ENCODE measurements around the gene ZBED2. TPM values are rescaled to one million over a fixed set of nuclear protein-coding genes. Genes with fewer than 3 reads are reported as not detected.
"Not testable (repeated sequence)": the region's sequence is repeated elsewhere in the genome, so short reads cannot be mapped to it uniquely, and the experiment has no call there.

The ZBED2 gene
- total and polyA plus RNA-seq, 4 donors, result not detected

GRCh38 chr3:111571907-111572460 lies 23.2 kb downstream of the ZBED2 start:
- WGBS, 2 donors, result 93 to 95% methylated on average over 6 of the region's 6 CpGs
- Histone ChIP-seq H3K4me1 (ENCODE audit: control insufficient read depth in 1 of 2, insufficient read depth in 2 of 2, low read length in 2 of 2) (no peaks in the 10 kb centered on the region), H3K27me3 (ENCODE audit: control insufficient read depth in 1 of 2, insufficient read depth in 2 of 2, low read length in 1 of 2) (no peaks in the 10 kb centered on the region), H3K4me3 (ENCODE audit: low read length in 2 of 2) (no peak overlapping the region), H3K9me3 (ENCODE audit: control insufficient read depth, low read length) (no peaks in the 10 kb centered on the region), H3K27ac (ENCODE audit: low read depth in 1 of 2, low read length in 2 of 2) (no peak overlapping the region), H3K36me3 (ENCODE audit: control insufficient read depth in 1 of 2, insufficient read depth in 2 of 2, low read length in 1 of 2) (no peaks in the 10 kb centered on the region)
- ATAC-seq (ENCODE audit: low FRiP score) (no peak), DNase-seq (no peak)
- intact Hi-C loops (cut with DNase I), result no loop called here

DNA sequence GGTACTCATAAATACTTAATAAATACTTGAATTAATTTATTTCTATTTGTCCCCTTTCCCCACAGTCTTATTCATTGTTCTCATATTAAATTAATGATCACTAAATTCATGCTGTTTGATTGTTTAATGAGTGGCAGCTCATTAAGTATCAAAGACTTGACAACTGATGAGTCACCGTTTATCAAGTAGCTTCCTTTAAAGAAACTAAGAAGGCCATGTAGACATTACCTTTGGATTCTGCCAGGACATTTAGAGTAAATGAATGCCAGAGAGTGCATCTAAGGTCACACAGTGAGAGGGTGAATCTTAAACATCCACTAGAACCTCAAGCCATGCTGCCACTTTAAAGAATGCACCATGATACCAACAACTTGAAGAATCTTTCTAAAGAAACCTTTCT lies 23.9 kb downstream of the ZBED2 start:
- H3K4me1 ChIP-seq (ENCODE audit: control insufficient read depth in 1 of 2, insufficient read depth in 2 of 2, low read length in 2 of 2), result no peaks in the 10 kb centered on the region
- no peaks in the 10 kb centered on the region for H3K27me3 ChIP-seq (ENCODE audit: control insufficient read depth in 1 of 2, insufficient read depth in 2 of 2, low read length in 1 of 2)
- no peak overlapping the region for H3K4me3 ChIP-seq (ENCODE audit: low read length in 2 of 2)
- no peak for ATAC-seq (ENCODE audit: low FRiP score)
- DNase-seq, result no peak
- no peaks in the 10 kb centered on the region for H3K9me3 ChIP-seq (ENCODE audit: control insufficient read depth, low read length)
- no peaks in the 10 kb centered on the region for H3K36me3 ChIP-seq (ENCODE audit: control insufficient read depth in 1 of 2, insufficient read depth in 2 of 2, low read length in 1 of 2)
- intact Hi-C loops (cut with DNase I), result no loop called here
- WGBS, 2 donors, result 89 to 91% methylated on average over 1 of the region's 1 CpG
- no peak overlapping the region for H3K27ac ChIP-seq (ENCODE audit: low read depth in 1 of 2, low read length in 2 of 2)

- H3K27ac ChIP-seq (ENCODE audit: low read depth in 1 of 2, low read length in 2 of 2), result no peak overlapping the region
- DNase-seq (no peak), ATAC-seq (ENCODE audit: low FRiP score) (no peak)
- H3K9me3 ChIP-seq (ENCODE audit: control insufficient read depth, low read length), result no peaks in the 10 kb centered on the region
- H3K4me3 ChIP-seq (ENCODE audit: low read length in 2 of 2), result no peak overlapping the region
- no peaks in the 10 kb centered on the region for H3K4me1 ChIP-seq (ENCODE audit: control insufficient read depth in 1 of 2, insufficient read depth in 2 of 2, low read length in 2 of 2)
- no peaks in the 10 kb centered on the region for H3K27me3 ChIP-seq (ENCODE audit: control insufficient read depth in 1 of 2, insufficient read depth in 2 of 2, low read length in 1 of 2)
- intact Hi-C loops (cut with DNase I), result no loop called here
- H3K36me3 ChIP-seq (ENCODE audit: control insufficient read depth in 1 of 2, insufficient read depth in 2 of 2, low read length in 1 of 2), result no peaks in the 10 kb centered on the region
- 87 to 92% methylated on average over 12 of the region's 12 CpGs for WGBS, 2 donors
These were observed 24.6 kb downstream of the ZBED2 start for GRCh38 chr3:111570404-111571030.

GRCh38 chr3:111568911-111569310 lies 26.2 kb downstream of the ZBED2 start:
- H3K27me3 ChIP-seq (ENCODE audit: control insufficient read depth in 1 of 2, insufficient read depth in 2 of 2, low read length in 1 of 2), result no peaks in the 10 kb centered on the region
- intact Hi-C loops (cut with DNase I), result no loop called here
- no peak for ATAC-seq (ENCODE audit: low FRiP score)

GRCh38 chr3:111568355-111568754 lies 26.8 kb downstream of the ZBED2 start:
- DNase-seq, result no peak
- no peak for ATAC-seq (ENCODE audit: low FRiP score)
- H3K4me1 ChIP-seq (ENCODE audit: control insufficient read depth in 1 of 2, insufficient read depth in 2 of 2, low read length in 2 of 2), result no peaks in the 10 kb centered on the region
- no peak overlapping the region for H3K27ac ChIP-seq (ENCODE audit: low read depth in 1 of 2, low read length in 2 of 2)
- no peaks in the 10 kb centered on the region for H3K9me3 ChIP-seq (ENCODE audit: control insufficient read depth, low read length)
- 81 to 88% methylated on average over 2 of the region's 2 CpGs for WGBS, 2 donors
- intact Hi-C loops (cut with DNase I), result no loop called here
- no peak overlapping the region for H3K4me3 ChIP-seq (ENCODE audit: low read length in 2 of 2)
- no peaks in the 10 kb centered on the region for H3K27me3 ChIP-seq (ENCODE audit: control insufficient read depth in 1 of 2, insufficient read depth in 2 of 2, low read length in 1 of 2)
- H3K36me3 ChIP-seq (ENCODE audit: control insufficient read depth in 1 of 2, insufficient read depth in 2 of 2, low read length in 1 of 2), result no peaks in the 10 kb centered on the region

More at GRCh38 chr3:111568911-111569310, 26.2 kb downstream of the ZBED2 start:
- no peak for DNase-seq
- Histone ChIP-seq H3K4me1 (ENCODE audit: control insufficient read depth in 1 of 2, insufficient read depth in 2 of 2, low read length in 2 of 2) (no peaks in the 10 kb centered on the region), H3K9me3 (ENCODE audit: control insufficient read depth, low read length) (no peaks in the 10 kb centered on the region), H3K36me3 (ENCODE audit: control insufficient read depth in 1 of 2, insufficient read depth in 2 of 2, low read length in 1 of 2) (no peaks in the 10 kb centered on the region), H3K4me3 (ENCODE audit: low read length in 2 of 2) (no peak overlapping the region), H3K27ac (ENCODE audit: low read depth in 1 of 2, low read length in 2 of 2) (no peak overlapping the region)

GRCh38 chr3:111566844-111567243 lies 28.3 kb downstream of the ZBED2 start:
- ATAC-seq (ENCODE audit: low FRiP score) (no peak), DNase-seq (no peak)
- WGBS, 2 donors, result 80 to 84% methylated on average over 2 of the region's 2 CpGs
- no peak overlapping the region for H3K27ac ChIP-seq (ENCODE audit: low read depth in 1 of 2, low read length in 2 of 2)
- H3K36me3 ChIP-seq (ENCODE audit: control insufficient read depth in 1 of 2, insufficient read depth in 2 of 2, low read length in 1 of 2), result no peaks in the 10 kb centered on the region
- no peak overlapping the region for H3K4me3 ChIP-seq (ENCODE audit: low read length in 2 of 2)
- H3K9me3 ChIP-seq (ENCODE audit: control insufficient read depth, low read length), result no peaks in the 10 kb centered on the region
- H3K27me3 ChIP-seq (ENCODE audit: control insufficient read depth in 1 of 2, insufficient read depth in 2 of 2, low read length in 1 of 2), result no peaks in the 10 kb centered on the region
- H3K4me1 ChIP-seq (ENCODE audit: control insufficient read depth in 1 of 2, insufficient read depth in 2 of 2, low read length in 2 of 2), result peaks cover 0 to 1% of the 10 kb centered on the region in 2 donors
- intact Hi-C loops (cut with DNase I), result no loop called here

- H3K4me3 ChIP-seq (ENCODE audit: low read length in 2 of 2); H3K27ac ChIP-seq (ENCODE audit: low read depth in 1 of 2, low read length in 2 of 2); ATAC-seq (ENCODE audit: low FRiP score); H3K4me1 ChIP-seq (ENCODE audit: control insufficient read depth in 1 of 2, insufficient read depth in 2 of 2, low read length in 2 of 2); H3K9me3 ChIP-seq (ENCODE audit: control insufficient read depth, low read length); intact Hi-C loops (cut with DNase I); H3K36me3 ChIP-seq (ENCODE audit: control insufficient read depth in 1 of 2, insufficient read depth in 2 of 2, low read length in 1 of 2); DNase-seq; H3K27me3 ChIP-seq (ENCODE audit: control insufficient read depth in 1 of 2, insufficient read depth in 2 of 2, low read length in 1 of 2): not testable (repeated sequence)
- 92 to 96% methylated on average over 15 to 17 of the region's 25 CpGs for whole genome bisulfite sequencing, 2 donors
These were observed 33.2 kb downstream of the ZBED2 start for GRCh38 chr3:111561902-111562301.

DNA sequence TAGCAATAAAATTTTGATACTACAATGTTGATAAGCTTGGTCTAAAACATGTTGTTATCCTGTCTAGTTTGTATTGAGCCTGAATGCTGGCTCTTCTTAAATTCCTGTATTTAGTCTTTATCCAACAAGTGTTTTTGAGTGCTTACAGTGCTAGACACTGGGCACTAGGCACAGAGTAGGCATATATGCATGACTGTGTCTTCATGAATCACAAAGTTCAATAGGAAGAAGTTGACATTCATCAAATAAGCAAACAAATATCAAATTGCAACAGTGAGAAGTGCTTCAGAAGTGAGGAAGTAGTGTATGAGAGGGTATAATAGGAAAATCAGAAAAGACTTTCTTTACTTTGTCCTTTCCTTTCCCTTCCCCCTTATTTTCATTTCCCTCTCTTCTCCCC lies 46.4 kb downstream of the ZBED2 start:
- no peaks in the 10 kb centered on the region for H3K4me1 ChIP-seq (ENCODE audit: control insufficient read depth in 1 of 2, insufficient read depth in 2 of 2, low read length in 2 of 2)
- no peaks in the 10 kb centered on the region for H3K9me3 ChIP-seq (ENCODE audit: control insufficient read depth, low read length)
- DNase-seq (no peak), ATAC-seq (ENCODE audit: low FRiP score) (no peak)
- intact Hi-C loops (cut with DNase I), result no loop called here
- H3K36me3 ChIP-seq (ENCODE audit: control insufficient read depth in 1 of 2, insufficient read depth in 2 of 2, low read length in 1 of 2), result no peaks in the 10 kb centered on the region
- H3K4me3 ChIP-seq (ENCODE audit: low read length in 2 of 2), result no peak overlapping the region
- peaks cover 0 to 2% of the 10 kb centered on the region in 2 donors for H3K27me3 ChIP-seq (ENCODE audit: control insufficient read depth in 1 of 2, insufficient read depth in 2 of 2, low read length in 1 of 2)
- H3K27ac ChIP-seq (ENCODE audit: low read depth in 1 of 2, low read length in 2 of 2), result no peak overlapping the region

DNA sequence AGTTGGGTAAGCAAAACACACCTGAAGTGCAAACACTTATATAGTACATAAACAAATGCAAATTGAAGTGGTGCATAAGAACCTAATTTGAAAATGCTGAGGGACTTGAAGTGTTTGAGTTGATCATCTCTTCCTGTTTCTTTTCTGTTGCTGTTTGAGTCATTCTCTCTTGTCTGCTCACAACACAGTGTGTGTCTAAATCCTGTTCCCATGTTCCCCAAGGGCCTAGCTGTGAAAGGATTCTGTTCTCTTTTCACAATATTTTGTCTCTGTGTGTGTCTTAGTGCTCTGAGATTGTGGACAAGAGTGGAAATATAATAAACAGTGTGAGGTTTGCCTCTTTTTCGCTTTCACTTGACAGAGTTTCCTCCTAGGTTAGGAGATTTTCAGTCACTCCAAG lies 47.1 kb downstream of the ZBED2 start:
- Histone ChIP-seq H3K36me3 (ENCODE audit: control insufficient read depth in 1 of 2, insufficient read depth in 2 of 2, low read length in 1 of 2) (no peaks in the 10 kb centered on the region), H3K9me3 (ENCODE audit: control insufficient read depth, low read length) (no peaks in the 10 kb centered on the region), H3K27ac (ENCODE audit: low read depth in 1 of 2, low read length in 2 of 2) (no peak overlapping the region), H3K4me3 (ENCODE audit: low read length in 2 of 2) (no peak overlapping the region), H3K4me1 (ENCODE audit: control insufficient read depth in 1 of 2, insufficient read depth in 2 of 2, low read length in 2 of 2) (no peaks in the 10 kb centered on the region), H3K27me3 (ENCODE audit: control insufficient read depth in 1 of 2, insufficient read depth in 2 of 2, low read length in 1 of 2) (peaks cover 0 to 2% of the 10 kb centered on the region in 2 donors)
- DNase-seq (no peak), ATAC-seq (ENCODE audit: low FRiP score) (no peak)
- 91 to 93% methylated on average over 1 of the region's 1 CpG for WGBS, 2 donors
- intact Hi-C loops (cut with DNase I), result no loop called here
